B cell (primary cell): ENCODE measurements around the gene SLC8B1. TPM values are rescaled to one million over a fixed set of nuclear protein-coding genes. Genes with fewer than 3 reads are reported as not detected.

Experiments used
- ATAC-seq: fragments of 200-7000 bp; cut with Tn5 transposase; one replicate; pipeline ENCODE4 v1.10.0; 2021; ENCODE audit warnings: low read depth, mild to moderate bottlenecking, moderate number of reproducible peaks, moderate library complexity
- CTCF ChIA-PET: fragments of 350-600 bp; sonication (Branson Sonifier 250); formaldehyde crosslinking; loops from one replicate; lab custom pipeline; 2021; ENCODE audit warnings: antibody characterized with exemption, inconsistent platforms; lab: Charles Lee
- POLR2A ChIA-PET: fragments of 350-600 bp; sonication (Branson Sonifier 250); formaldehyde crosslinking; loops from one replicate; lab custom pipeline; 2021; ENCODE audit warnings: antibody characterized with exemption; lab: Charles Lee
- DNase-seq: peaks from one replicate; pipeline ENCODE4 v3.0.0; 2013
- H2AFZ ChIP-seq: 2 replicates; pipeline ENCODE4 v1.6.1; 2012; ENCODE audit warnings: mild to moderate bottlenecking, low read depth, low read length; ENCODE audit not compliant: insufficient read depth, poor library complexity, severe bottlenecking
- H3K27ac ChIP-seq, 2 donors: 1 replicate in 1 of 2; 2 replicates in 1 of 2; pipeline ENCODE4 v1.5.1; 2012 to 2013; ENCODE audit warnings: low read length in 2 of 2, mild to moderate bottlenecking in 2 of 2, moderate library complexity in 1 of 2
- H3K27me3 ChIP-seq, 4 experiments: fragments of 200-600 bp in 1 of 4; sonication (generic) in 1 of 4; replicated peaks in 1 of 4; 1 replicate in 2 of 4; 2 replicates in 2 of 4; pipeline versions ENCODE4 v1.6.1 to v1.7.0; 2013 to 2016; ENCODE audit warnings: low read length in 3 of 4, mild to moderate bottlenecking in 2 of 4, mixed read lengths in 1 of 4, moderate library complexity in 1 of 4; ENCODE audit not compliant: insufficient read depth in 4 of 4, control insufficient read depth in 3 of 4; ENCODE audit errors: control extremely low read depth in 1 of 4
- H3K36me3 ChIP-seq, 2 experiments: replicated peaks in 1 of 2; 1 replicate in 1 of 2; 2 replicates in 1 of 2; pipeline versions ENCODE4 v1.6.1 to v1.7.1; 2013; ENCODE audit warnings: low read length in 1 of 2; ENCODE audit not compliant: insufficient read depth in 2 of 2, control insufficient read depth in 1 of 2; ENCODE audit errors: control extremely low read depth in 1 of 2, extremely low read depth in 1 of 2
- H3K4me1 ChIP-seq, 2 donors: fragments of 200-600 bp in 1 of 2; sonication (generic) in 1 of 2; 1 replicate in 1 of 2; 2 replicates in 1 of 2; pipeline versions ENCODE4 v1.5.1 to v1.6.1; 2013 to 2017; ENCODE audit warnings: low read length in 2 of 2; ENCODE audit not compliant: control insufficient read depth in 2 of 2, insufficient read depth in 2 of 2
- H3K4me2 ChIP-seq: replicated peaks from 2 replicates; pipeline ENCODE3; 2012; ENCODE audit warnings: mild to moderate bottlenecking, low read depth, low read length; ENCODE audit not compliant: poor library complexity, severe bottlenecking
- H3K4me3 ChIP-seq, 5 experiments: fragments of 200-600 bp in 1 of 5; sonication (generic) in 1 of 5; 1 replicate in 3 of 5; 2 replicates in 2 of 5; pipeline versions ENCODE4 v1.5.1 to v1.7.0; 2011 to 2016; ENCODE audit warnings: low read length in 4 of 5, mild to moderate bottlenecking in 4 of 5, low read depth in 2 of 5, control low read depth in 1 of 5, moderate library complexity in 1 of 5; ENCODE audit not compliant: insufficient read depth in 1 of 5; ENCODE audit errors: control extremely low read depth in 1 of 5, extremely low read depth in 1 of 5
- H3K79me2 ChIP-seq: fragments of 200-600 bp; sonication (generic); one replicate; pipeline ENCODE4 v1.6.0; 2016; ENCODE audit warnings: low read length; ENCODE audit not compliant: control insufficient read depth, insufficient read depth
- H3K9ac ChIP-seq: fragments of 200-600 bp; sonication (generic); 2 replicates; pipeline ENCODE4 v1.6.1; 2017; ENCODE audit warnings: mild to moderate bottlenecking, low read length, moderate library complexity
- H3K9me3 ChIP-seq, 3 donors: one replicate each; pipeline versions ENCODE4 v1.6.1 to v1.7.1; 2013; ENCODE audit warnings: low read length in 2 of 3; ENCODE audit not compliant: control insufficient read depth in 2 of 3, insufficient read depth in 1 of 3; ENCODE audit errors: control extremely low read depth in 1 of 3
- H4K20me1 ChIP-seq: 2 replicates; pipeline ENCODE4 v1.6.0; 2012; ENCODE audit warnings: mild to moderate bottlenecking, low read length; ENCODE audit not compliant: insufficient read depth, control insufficient read depth, poor library complexity, severe bottlenecking
- H3K27ac Mint-ChIP-seq: one replicate; pipeline ENCODE4 v1.8.0; 2021; ENCODE audit warnings: mixed read lengths
- H3K27me3 Mint-ChIP-seq: one replicate; pipeline ENCODE4 v1.8.0; 2021; ENCODE audit warnings: mixed read lengths
- H3K4me1 Mint-ChIP-seq: one replicate; pipeline ENCODE4 v1.8.0; 2021; ENCODE audit warnings: mixed read lengths
- H3K4me3 Mint-ChIP-seq: one replicate; pipeline ENCODE4 v1.8.0; 2021; ENCODE audit warnings: mixed read lengths
- H3K9me3 Mint-ChIP-seq: one replicate; pipeline ENCODE4 v1.8.0; 2022; ENCODE audit warnings: mixed read lengths; ENCODE audit not compliant: insufficient read depth
- CTCF ChIP-seq: fragments of 200-600 bp; IDR thresholded peaks from one replicate; pipeline ENCODE4 v1.8.0; 2022; ENCODE audit warnings: antibody characterized with exemption, mild to moderate bottlenecking
- EZH2 ChIP-seq: IDR thresholded peaks from 2 replicates; pipeline ENCODE4 v1.6.1; 2012; ENCODE audit warnings: borderline replicate concordance, low read depth, mild to moderate bottlenecking, moderate library complexity, low read length; ENCODE audit not compliant: insufficient read depth, poor library complexity, severe bottlenecking
- whole genome bisulfite sequencing: methylation state at CpG from one replicate; pipeline ENCODE4 v1.1.5; 2013; ENCODE audit warnings: missing lambda C conversion rate; ENCODE audit not compliant: insufficient coverage; 5-methylcytosine and 5-hydroxymethylcytosine counted together
- intact Hi-C: fragments of 100-400 bp; cut with micrococcal nuclease; formaldehyde crosslinking; loops from one replicate; pipeline ENCODE4 v1.10.0; 2022
- polyA plus RNA-seq: library from polyadenylated mRNA; depleted of rRNA; stranded (reverse); fragments of >200 nt; gene quantifications from 2 replicates; pipeline ENCODE4 v1.2.3, GENCODE V29; 2012
- total RNA-seq, 2 donors: library from RNA; stranded (reverse); fragments of 120-200 nt in 1 of 2; gene quantifications; 1 replicate in 1 of 2; 2 replicates in 1 of 2; pipeline versions ENCODE4 v1.2.3 to v1.2.4, GENCODE V29; 2013 to 2022

The SLC8B1 gene
- total and polyA plus RNA-seq, 2 donors (not counting 1 experiment from before 2014, with no cell fraction given): 18.7 to 35.6 TPM

GRCh38 chr12:113292547-113292946 is 42.4 kb downstream of the SLC8B1 start:
- Mint-ChIP-seq H3K9me3 (no peaks in the 10 kb centered on the region), H3K4me3 (no peak overlapping the region), H3K4me1 (no peaks in the 10 kb centered on the region), H3K27ac (no peak overlapping the region), H3K27me3 (no peaks in the 10 kb centered on the region)
- Histone ChIP-seq H3K4me2 (no peak overlapping the region), H3K9me3 (no peaks in the 10 kb centered on the region), H3K4me1 (no peaks in the 10 kb centered on the region), H3K27ac (no peak overlapping the region), H2AFZ (no peak overlapping the region), H3K9ac (no peak overlapping the region), H3K36me3 (peaks cover 0 to 68% of the 10 kb centered on the region in 2 experiments), H4K20me1 (no peaks in the 10 kb centered on the region), H3K27me3 (no peaks in the 10 kb centered on the region), H3K4me3 (no peak overlapping the region), H3K79me2 (no peaks in the 10 kb centered on the region)
- intact Hi-C loops: loop anchor here (10.0 kb wide), 1 partner anchor 98 kb away; no protein-coding TSS in a partner anchor
- WGBS: 93% methylated on average over 5 of the region's 7 CpGs
- no peak for DNase-seq
- CTCF ChIA-PET: no interaction called here
- TF ChIP-seq CTCF (no peak), EZH2 (no peak)
- POLR2A ChIA-PET: no interaction called here
- no peak for ATAC-seq

GRCh38 chr12:113292091-113292490 is 42.8 kb downstream of the SLC8B1 start:
- intact Hi-C loops: loop anchor here (10.0 kb wide), 1 partner anchor 97 kb away; no protein-coding TSS in a partner anchor
- CTCF ChIA-PET: no interaction called here
- no peaks in the 10 kb centered on the region for H3K27me3 Mint-ChIP-seq
- H3K4me1 ChIP-seq: no peaks in the 10 kb centered on the region
- no peak overlapping the region for H3K27ac Mint-ChIP-seq
- no peaks in the 10 kb centered on the region for H4K20me1 ChIP-seq
- ATAC-seq (no peak), DNase-seq (no peak)
- H2AFZ ChIP-seq: no peak overlapping the region
- H3K79me2 ChIP-seq: no peaks in the 10 kb centered on the region
- H3K4me3 ChIP-seq: no peak overlapping the region
- H3K4me3 Mint-ChIP-seq: no peak overlapping the region
- TF ChIP-seq EZH2 (no peak), CTCF (no peak)
- POLR2A ChIA-PET: no interaction called here
- no peak overlapping the region for H3K9ac ChIP-seq
- H3K4me1 Mint-ChIP-seq: no peaks in the 10 kb centered on the region
- H3K9me3 Mint-ChIP-seq: no peaks in the 10 kb centered on the region
- no peaks in the 10 kb centered on the region for H3K9me3 ChIP-seq
- WGBS: 94% methylated on average over 2 of the region's 6 CpGs
- H3K27ac ChIP-seq: no peak overlapping the region
- peaks cover 0 to 72% of the 10 kb centered on the region in 2 experiments for H3K36me3 ChIP-seq
- no peaks in the 10 kb centered on the region for H3K27me3 ChIP-seq
- H3K4me2 ChIP-seq: no peak overlapping the region
